ELF-1 (cell line): ENCODE data around the gene SCAMP2.
"Not testable (repeated sequence)": the region's sequence is repeated elsewhere in the genome, so short reads cannot be mapped to it uniquely, and the experiment has no call there.

Source experiments
- DNase-seq: peaks from one replicate; pipeline ENCODE4 v3.0.0-alpha.2; 2016; ENCODE audit warnings: low read depth, low spot score

SCAMP2 gene, protein sequence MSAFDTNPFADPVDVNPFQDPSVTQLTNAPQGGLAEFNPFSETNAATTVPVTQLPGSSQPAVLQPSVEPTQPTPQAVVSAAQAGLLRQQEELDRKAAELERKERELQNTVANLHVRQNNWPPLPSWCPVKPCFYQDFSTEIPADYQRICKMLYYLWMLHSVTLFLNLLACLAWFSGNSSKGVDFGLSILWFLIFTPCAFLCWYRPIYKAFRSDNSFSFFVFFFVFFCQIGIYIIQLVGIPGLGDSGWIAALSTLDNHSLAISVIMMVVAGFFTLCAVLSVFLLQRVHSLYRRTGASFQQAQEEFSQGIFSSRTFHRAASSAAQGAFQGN

GRCh38 chr15:74873036-74873755 lies at the start of gene SCAMP2:
TSS of gene SCAMP2 (minus strand) at chr15:74873365. CDS start at chr15:74873255, 110 bp downstream.
- peak; percentile 97 for DNase-seq

GRCh38 chr15:74920456-74920855 lies 47.3 kb upstream of the SCAMP2 start:
- no peak for DNase-seq

DNA sequence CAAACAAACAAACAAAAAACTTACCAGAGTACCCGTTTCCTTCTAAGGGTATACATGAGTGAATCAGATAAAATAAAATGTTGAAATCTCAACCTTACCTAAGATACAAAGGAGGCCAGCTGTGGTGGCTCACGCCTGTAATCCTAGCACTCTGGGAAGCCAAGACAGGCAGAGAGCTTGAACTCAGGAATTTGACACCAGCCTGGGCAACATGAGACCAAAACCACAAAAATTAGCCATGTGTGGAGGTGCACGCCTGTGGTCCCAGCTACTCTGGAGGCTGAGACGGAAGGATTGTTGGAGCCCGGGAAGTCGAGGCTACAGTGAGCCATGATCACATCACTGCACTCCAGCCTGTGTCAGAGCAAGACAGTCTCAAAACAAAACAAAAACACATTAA lies 44.5 kb upstream of the SCAMP2 start:
- DNase-seq = no peak

DNA sequence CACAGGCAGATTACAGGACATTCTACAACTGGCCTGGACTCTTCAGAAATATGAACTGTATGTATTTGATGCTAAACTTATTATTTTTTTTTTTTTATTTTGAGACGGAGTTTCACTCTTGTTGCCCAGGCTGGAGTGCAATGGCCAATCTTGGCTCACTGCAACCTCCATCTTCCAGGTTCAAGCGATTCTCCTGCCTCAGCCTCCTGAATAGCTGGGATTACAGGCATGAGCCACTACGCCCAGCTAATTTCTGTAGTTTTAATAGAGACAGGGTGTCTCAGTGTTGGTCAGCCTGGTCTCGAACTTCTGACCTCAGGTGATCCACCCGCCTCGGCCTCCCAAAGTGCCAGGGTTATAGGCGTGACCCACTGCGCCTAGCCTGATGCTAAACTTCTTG lies 40.6 kb upstream of the SCAMP2 start:
- DNase-seq = not testable (repeated sequence)

DNA sequence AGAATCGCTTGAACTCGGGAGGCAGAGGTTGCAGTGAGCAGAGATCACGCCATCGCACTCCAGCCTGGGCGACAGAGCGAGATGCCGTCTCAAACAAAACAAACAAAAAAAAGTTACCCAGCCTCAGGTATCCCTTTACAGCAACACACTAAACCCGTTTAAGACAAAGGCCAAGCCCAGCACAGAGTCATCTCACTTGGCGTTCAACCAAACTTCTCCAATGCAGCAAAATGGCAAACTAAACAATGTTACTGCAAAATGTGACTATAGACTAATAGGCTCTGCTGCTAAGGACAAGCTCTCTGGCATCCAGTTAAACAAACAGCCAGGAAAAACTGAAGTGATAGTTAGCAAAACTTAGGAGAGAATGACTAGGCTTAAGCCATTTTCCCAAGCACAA lies 39.9 kb upstream of the SCAMP2 start:
- no peak for DNase-seq

DNA sequence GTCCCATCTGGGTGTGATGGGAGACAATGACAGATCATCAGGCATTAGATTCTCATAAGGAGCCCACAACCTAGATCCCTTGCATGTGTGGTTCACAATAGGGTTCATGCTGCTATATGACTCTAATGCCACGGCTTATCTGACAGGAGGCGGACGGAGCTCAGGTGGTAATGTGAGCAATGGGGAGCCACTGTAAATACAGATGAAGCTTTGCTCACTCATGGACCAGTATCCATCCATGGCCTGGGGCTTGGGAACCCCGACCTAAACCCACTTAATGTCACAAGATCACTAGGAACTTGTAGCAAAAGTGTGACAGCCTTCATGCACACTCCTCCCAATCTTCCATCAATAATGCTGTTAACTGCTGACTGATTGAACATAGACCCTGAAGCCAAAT lies 35.5 kb upstream of the SCAMP2 start:
- DNase-seq = no peak

GRCh38 chr15:74907163-74907870 lies 34.2 kb upstream of the SCAMP2 start:
- DNase-seq = no peak

DNA sequence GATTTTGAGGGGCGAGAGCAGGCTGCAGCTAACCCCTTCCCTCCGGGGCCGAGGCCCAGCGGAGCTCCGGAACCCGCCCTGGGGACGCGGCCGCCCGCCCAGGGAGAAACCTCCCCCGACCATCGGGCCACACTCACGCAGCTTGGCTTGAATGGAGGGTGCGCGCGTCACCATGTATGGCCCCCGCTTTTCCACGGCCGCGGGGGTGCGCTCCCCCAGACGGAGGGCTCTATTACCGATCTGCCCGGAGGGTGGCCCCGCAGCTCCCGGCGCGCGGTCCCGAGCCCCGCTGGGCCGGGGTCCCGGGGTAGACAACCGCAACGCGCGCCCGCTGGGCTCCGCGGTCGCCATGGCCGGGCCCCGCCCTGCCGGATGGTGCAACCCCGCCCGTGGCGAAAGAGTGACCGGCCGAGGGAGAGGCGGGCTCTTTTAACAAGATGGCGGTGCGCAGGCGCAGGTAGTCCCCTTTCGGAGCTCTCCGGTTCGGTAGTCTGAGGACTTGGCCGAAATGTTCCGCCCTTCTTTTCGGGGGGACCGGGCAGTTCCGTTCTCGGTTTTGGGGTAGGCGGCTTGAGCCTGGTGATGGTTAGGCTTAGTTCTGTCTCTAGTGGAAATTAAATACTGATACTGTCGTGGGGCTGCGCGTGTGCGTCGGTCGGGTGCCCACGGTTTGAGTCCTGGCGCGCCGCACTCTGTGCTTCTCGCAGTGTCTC lies 33.4 kb upstream of the SCAMP2 start, which contains the start of gene FAM219B:
TSS of gene FAM219B (minus strand) at position 402 of the 713 bp plus-strand sequence. CDS start at position 351, 51 bp downstream.
- DNase-seq = peak; percentile 87

DNA sequence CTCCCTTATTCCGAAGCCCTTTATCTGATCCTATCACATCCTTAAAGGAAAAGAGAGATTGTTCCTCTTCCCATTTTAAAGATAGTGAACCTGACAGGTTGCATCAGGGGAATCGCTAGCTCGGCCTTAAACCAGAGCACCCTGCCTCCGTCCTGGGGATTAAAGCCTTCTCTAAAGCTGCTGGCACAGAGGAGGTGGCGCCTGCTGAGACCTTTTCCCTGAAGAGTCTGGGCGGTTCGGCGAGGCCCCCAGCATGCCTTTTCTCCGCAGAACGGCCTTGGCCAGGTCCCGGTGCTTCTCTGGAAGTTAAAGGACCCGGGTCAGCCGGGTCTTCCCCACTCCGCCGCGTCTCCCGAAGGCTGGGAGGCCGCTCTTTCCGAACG lies 32.9 kb upstream of the SCAMP2 start:
- DNase-seq = peak; percentile 63

GRCh38 chr15:74904190-74904805 lies 31.1 kb upstream of the SCAMP2 start:
- DNase-seq = no peak

GRCh38 chr15:74903676-74904075 lies 30.5 kb upstream of the SCAMP2 start:
- DNase-seq = no peak

DNA sequence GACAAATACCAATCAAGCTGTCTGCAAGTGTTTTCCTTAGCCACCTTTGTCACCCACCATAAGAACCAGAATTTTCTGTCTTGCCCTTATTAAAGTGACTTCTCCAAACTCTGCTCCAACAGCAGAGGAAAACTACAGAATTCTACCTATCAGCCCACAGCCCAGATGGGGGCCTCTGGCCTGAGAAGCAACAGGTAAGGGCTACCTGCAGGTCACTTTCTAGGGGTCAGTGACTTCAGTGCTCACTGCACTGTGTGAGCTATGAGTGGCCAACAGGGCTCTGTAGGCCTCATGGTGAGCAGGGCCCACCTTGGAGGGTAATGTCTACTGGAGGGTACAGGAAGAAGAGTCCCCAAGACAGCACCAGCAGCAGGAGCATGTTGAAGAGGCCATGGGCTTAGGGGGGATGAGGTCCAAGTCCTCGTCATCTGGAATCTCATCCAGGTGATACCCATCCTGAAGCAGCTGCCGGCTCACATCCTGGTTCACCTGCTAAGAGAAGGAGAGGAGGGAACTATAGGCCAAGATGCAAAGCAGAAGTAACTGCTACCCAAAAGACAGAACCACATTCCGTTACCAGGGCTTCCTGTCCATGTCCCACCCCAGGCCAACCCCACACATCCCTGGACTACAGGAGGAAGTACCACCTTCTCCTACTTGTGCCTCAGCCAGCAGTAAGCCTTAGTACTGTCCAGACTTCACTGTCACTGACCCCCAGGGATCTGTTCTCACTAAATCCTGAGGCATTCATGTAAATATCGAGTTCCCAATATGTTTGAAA lies 29.3 kb upstream of the SCAMP2 start:
- DNase-seq = no peak

DNA sequence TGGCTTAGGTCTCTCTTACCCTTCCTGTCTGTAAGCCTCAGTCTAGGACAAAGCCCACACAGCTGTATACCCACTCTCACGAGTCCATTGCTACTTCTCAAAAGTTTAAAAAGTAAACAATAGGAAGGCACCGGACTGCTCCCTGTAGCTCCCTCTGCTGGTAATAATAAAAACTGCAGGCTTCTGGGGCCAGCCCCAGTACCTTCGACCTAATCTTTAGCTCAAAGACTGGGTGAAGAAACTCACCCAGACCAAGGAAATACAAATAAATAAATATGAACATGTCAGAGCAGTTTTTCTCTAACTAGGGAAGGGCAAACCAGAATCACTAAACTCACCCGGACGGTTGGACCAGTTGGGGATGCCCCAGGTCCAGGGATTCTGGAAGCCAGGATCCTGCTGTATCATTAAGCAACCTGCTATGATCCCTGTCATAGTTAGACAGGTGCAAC lies 28.5 kb upstream of the SCAMP2 start:
- peak; percentile 73 for DNase-seq

- DNase-seq = no peak
These were observed 24.1 kb upstream of the SCAMP2 start for GRCh38 chr15:74897300-74897701.

GRCh38 chr15:74896316-74896715 lies 23.2 kb upstream of the SCAMP2 start:
- DNase-seq = no peak

DNA sequence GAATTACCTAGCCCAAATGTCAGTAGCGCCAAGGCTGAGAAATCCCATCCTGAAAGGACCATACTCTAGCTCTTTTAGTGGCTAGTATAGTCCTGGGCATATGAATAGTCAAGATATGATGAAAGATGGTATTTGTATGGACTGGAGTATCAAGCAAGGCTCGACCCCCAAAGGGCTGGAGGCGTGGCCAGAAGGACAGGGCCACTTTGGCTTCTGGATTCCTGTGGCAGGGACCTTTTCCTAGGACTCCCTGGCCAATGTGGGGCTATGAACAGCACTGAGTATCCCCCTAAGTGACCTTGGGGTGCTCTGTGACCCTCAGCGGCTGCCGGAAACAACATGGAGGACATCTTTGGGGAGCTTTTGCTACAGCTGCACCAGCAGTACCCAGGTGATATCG lies 22.7 kb upstream of the SCAMP2 start:
- DNase-seq = no peak

DNA sequence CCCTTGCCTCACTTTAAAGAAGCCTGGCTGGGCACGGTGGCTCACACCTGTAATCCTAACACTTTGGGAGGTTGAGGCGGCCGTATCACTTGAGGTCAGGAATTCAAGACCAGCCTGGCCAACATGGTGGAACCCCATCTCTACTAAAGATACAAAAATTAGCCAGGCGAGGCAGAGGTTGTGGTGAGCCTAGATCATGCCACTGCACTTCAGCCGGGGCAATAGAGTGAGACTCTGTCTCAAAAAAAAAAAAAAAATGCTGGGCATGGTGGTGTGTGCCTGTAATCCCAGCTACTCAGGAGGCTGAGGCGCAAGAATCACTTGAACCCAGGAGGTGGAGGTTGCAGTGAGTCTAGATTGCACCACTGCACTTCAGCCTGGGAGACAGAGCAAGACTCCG lies 21.2 kb upstream of the SCAMP2 start:
- DNase-seq = not testable (repeated sequence)

GRCh38 chr15:74893627-74894026 lies 20.5 kb upstream of the SCAMP2 start:
- DNase-seq = no peak

- no peak for DNase-seq
These were observed 19.8 kb upstream of the SCAMP2 start for GRCh38 chr15:74892931-74893330.

- no peak for DNase-seq
These were observed 19.1 kb upstream of the SCAMP2 start for GRCh38 chr15:74892313-74892712.
